Fibroblast of mammary gland (primary cell): ENCODE measurements around the gene SNX9.
"Not testable (repeated sequence)": the region's sequence is repeated elsewhere in the genome, so short reads cannot be mapped to it uniquely, and the experiment has no call there.

Experiments
- DNase-seq: peaks from one replicate; pipeline ENCODE4 v3.0.0-alpha.2; 2010; ENCODE audit warnings: low read depth
- H3K4me3 ChIP-seq: 2 replicates; pipeline ENCODE4 v1.5.1; 2011; ENCODE audit warnings: low read depth, mild to moderate bottlenecking, low read length, moderate library complexity; ENCODE audit not compliant: control insufficient read depth
- TF ChIP-seq, protein P1 (sequence below): conservative IDR thresholded peaks from 2 replicates; pipeline ENCODE4 v1.5.1; 2011; ENCODE audit warnings: low read depth, low read length, inconsistent platforms; ENCODE audit not compliant: control insufficient read depth, insufficient read depth

SNX9 gene

DNA sequence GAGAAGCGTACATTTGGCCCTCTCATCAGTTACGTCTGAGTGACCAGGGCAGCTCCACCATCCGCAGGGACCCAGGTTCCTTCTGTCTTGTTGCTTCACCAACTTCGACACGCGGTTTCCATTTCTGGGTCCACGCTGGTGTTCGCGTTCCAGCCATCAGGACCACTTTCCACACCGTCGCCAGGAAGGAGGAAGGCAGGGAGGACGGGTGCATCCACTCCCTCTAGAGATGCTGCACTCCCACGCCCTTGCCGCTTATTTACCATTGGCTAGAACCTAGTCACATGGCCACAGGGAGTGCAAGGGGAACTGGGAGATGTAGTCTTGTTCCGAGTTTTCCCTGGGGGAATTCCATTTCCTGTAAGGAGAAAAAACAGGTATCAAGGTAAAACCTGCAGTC, 33.2 kb upstream of the SNX9 start:
- TF ChIP-seq, protein P1, sequence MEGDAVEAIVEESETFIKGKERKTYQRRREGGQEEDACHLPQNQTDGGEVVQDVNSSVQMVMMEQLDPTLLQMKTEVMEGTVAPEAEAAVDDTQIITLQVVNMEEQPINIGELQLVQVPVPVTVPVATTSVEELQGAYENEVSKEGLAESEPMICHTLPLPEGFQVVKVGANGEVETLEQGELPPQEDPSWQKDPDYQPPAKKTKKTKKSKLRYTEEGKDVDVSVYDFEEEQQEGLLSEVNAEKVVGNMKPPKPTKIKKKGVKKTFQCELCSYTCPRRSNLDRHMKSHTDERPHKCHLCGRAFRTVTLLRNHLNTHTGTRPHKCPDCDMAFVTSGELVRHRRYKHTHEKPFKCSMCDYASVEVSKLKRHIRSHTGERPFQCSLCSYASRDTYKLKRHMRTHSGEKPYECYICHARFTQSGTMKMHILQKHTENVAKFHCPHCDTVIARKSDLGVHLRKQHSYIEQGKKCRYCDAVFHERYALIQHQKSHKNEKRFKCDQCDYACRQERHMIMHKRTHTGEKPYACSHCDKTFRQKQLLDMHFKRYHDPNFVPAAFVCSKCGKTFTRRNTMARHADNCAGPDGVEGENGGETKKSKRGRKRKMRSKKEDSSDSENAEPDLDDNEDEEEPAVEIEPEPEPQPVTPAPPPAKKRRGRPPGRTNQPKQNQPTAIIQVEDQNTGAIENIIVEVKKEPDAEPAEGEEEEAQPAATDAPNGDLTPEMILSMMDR, result no peak
- H3K4me3 ChIP-seq, result no peak overlapping the region
- no peak for DNase-seq

DNA sequence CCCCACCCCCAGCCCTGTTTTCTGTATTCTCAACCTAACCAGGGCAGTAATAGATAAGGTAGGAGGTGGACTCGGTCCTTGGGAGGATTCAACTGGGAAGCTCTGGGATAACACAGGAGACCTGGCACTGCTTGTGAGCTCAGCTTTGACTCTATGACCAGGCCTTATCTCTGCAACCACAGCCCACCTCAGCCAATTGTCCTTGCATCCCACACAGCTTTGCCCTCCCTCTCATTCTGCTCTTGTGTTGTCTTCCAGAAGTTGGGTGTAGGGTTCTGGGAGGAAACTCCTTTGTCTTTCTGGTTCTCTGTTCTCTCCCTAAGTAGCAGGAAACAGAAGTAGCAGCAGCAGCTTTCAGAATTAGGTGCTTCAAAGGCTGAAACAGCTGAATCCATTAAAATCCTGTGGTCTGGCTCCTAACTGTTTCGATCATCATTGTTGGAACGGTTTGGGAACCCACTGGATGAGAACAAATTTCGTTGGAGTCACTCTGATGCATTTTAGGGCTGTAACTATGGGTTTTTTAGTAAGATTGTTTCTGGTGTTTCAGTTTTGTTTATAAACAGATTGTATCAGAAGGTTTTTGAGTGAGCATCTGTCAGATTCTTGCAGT, 32.4 kb upstream of the SNX9 start:
- peak; percentile 41 for DNase-seq
- no peak overlapping the region for H3K4me3 ChIP-seq
- TF ChIP-seq, protein P1, result no peak

DNA sequence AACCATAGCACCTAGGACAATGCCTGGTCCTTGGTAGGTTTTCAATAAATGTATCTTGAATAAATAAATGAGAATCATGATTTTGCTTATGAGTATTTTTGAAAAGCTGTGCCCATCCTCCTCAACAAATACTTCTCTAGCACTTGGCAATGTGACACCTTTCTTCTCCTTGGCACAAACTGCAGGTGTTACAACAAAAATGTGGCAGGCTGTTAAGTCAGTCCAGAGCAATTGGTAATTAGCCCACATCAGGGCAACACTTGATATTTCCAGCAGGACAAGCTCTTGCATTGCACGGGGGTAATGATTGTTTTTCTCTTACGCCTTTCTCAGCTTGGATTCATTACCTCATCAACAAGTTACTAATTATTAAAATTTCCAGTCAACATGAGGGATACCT, 31.6 kb upstream of the SNX9 start:
- H3K4me3 ChIP-seq, result no peak overlapping the region
- DNase-seq, result no peak
- TF ChIP-seq, protein P1, result no peak

DNA sequence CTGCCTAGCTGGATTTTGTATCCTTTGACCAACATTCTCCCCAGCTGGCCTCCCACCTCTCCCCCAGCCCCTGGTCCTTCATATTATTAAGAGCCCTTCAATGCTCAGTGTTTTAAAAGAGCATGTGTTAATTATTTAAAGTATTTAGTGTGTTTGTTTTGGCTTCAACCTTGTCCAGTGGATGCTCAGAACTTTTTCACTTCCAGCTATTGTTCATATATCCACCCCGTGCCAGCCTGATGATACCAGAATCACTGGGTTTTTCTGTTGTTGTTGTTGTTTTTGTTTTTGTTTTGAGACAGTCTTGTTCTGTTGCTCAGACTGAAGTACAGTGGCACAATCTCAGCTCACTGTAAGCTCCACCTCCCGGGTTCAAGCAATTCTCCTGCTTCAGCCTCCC, 30.4 kb upstream of the SNX9 start:
- TF ChIP-seq, protein P1, result no peak
- DNase-seq, result no peak
- no peak overlapping the region for H3K4me3 ChIP-seq

DNA sequence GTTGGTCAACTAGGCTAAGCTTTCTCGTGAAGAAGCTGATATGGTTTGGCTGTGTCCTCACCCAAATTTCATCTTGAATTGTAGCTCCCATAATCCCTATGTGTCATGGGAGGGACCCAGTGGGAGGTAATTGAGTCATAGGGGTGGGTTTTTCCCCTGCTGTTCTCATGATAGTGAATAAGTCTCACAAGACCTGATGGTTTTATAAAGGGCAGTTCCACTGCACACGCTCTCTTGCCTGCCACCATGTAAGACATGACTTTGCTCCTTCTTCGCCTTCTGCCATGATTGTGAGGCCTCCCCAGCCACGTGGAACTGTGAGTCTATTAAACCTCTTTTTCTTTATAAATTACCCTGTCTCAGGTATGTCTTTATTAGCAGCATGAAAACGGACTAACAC, 29.0 kb upstream of the SNX9 start:
- not testable (repeated sequence) for DNase-seq

DNA sequence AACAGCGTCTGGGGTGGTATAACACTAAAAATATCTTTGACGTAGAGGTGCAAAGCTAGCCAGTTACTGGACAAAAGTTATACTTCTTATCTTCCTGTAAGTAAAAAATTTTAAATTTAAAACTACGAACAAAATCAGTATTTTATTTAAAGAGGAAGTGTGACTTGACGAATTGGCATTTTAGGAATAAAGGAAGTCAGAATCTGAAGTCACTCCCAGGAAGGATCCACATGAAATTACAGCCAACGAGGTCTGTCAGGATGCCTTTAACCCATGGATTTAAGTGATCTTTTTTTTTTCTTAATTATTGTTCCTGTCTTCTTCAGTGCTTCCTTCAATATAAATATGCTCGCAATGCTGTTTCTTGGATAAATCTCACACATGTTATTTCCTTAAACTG, 27.2 kb upstream of the SNX9 start:
- no peak overlapping the region for H3K4me3 ChIP-seq
- DNase-seq, result no peak
- TF ChIP-seq, protein P1, result no peak

More for the DNA sequence above, 29.0 kb upstream of the SNX9 start:
- H3K4me3 ChIP-seq, result not testable (repeated sequence)

DNA sequence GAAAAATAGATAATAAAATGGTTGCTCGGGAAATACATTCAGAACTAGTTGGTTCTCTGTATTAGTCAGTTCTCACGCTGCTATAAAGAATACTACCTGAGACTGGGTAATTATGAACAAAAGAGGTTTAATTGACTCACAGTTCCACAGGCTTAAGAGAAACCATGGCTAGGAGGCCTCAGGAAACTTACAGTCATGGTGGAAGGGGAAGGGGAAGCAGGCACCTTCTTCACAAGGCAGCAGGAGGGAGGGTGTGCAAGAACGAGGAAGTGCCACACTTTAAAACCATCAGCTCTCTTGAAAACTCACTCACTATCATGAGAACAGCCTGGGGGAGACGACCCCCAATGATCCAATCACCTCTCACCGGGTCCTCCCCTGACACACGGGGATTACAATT, 24.2 kb upstream of the SNX9 start:
- DNase-seq, result no peak
- TF ChIP-seq, protein P1, result no peak
- H3K4me3 ChIP-seq, result no peak overlapping the region

DNA sequence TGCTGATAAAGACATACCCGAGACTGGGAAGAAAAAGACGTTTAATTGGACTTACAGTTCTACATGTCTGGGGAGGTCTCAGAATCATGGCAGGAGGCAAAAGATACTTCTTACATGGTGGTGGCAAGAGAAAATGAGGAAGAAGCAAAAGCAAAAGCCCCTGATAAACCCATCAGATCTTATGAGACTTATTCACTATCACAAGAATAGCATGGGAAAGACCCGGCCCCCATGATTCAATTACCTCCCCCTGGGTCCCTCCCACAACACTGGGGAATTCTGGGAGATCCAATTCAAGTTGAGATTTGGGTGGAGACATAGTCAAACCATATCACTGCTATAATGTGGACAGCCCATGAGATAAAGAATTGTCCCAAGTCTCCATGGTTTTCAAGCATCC, 23.5 kb upstream of the SNX9 start:
- DNase-seq, H3K4me3 ChIP-seq: not testable (repeated sequence)
